Measurements from ENCODE around the gene DAZAP2. TPM values are rescaled to one million over a fixed set of nuclear protein-coding genes. Genes with fewer than 3 reads are reported as not detected.

DAZAP2 gene
- total and polyA plus RNA-seq, 2 experiments from 2014 or later, result 35.8 to 39.9 TPM

GRCh38 chr12:51214895-51215294, 23.7 kb upstream of the DAZAP2 start:
- DNase-seq (ENCODE audit: low spot score) (no peak), ATAC-seq (no peak)
- Mint-ChIP-seq H3K27me3 (ENCODE audit: insufficient read depth, low read depth, poor library complexity) (peaks cover 2% of the 10 kb centered on the region), H3K9me3 (no peaks in the 10 kb centered on the region), H3K36me3 (ENCODE audit: low read depth) (no peaks in the 10 kb centered on the region), H3K4me1 (peaks cover 17% of the 10 kb centered on the region), H3K27ac (no peak overlapping the region), H3K4me3 (no peak overlapping the region)
- H3K36me3 ChIP-seq (ENCODE audit: insufficient read depth), result no peaks in the 10 kb centered on the region
- H3K27me3 ChIP-seq (ENCODE audit: insufficient read depth), result no peaks in the 10 kb centered on the region
- no peaks in the 10 kb centered on the region for H3K9me2 ChIP-seq (ENCODE audit: insufficient read depth)
- no peak overlapping the region for H3K4me3 ChIP-seq
- no peaks in the 10 kb centered on the region for H4K20me1 ChIP-seq (replicated peaks; ENCODE audit: insufficient read depth)
- no peak overlapping the region for H2AFZ ChIP-seq
- no peak overlapping the region for H3K4me2 ChIP-seq
- peaks cover 18% of the 10 kb centered on the region; the same call in 1 of the 2 replicates for H3F3A ChIP-seq (replicated peaks; ENCODE audit: low read depth)
- H3K27ac ChIP-seq (ENCODE audit: low read depth), result no peak overlapping the region
- H3K4me1 ChIP-seq (ENCODE audit: insufficient read depth), result peaks cover 22% of the 10 kb centered on the region
- peaks cover 10% of the 10 kb centered on the region; the same call in 1 of the 2 replicates for H3K79me2 ChIP-seq (replicated peaks; ENCODE audit: insufficient read depth)
- no peak for TF ChIP-seq CREB1 (CRISPR knock-in tag; IDR thresholded peaks at IDR 0.05; ENCODE audit: low read depth)
- TF ChIP-seq, protein P1, sequence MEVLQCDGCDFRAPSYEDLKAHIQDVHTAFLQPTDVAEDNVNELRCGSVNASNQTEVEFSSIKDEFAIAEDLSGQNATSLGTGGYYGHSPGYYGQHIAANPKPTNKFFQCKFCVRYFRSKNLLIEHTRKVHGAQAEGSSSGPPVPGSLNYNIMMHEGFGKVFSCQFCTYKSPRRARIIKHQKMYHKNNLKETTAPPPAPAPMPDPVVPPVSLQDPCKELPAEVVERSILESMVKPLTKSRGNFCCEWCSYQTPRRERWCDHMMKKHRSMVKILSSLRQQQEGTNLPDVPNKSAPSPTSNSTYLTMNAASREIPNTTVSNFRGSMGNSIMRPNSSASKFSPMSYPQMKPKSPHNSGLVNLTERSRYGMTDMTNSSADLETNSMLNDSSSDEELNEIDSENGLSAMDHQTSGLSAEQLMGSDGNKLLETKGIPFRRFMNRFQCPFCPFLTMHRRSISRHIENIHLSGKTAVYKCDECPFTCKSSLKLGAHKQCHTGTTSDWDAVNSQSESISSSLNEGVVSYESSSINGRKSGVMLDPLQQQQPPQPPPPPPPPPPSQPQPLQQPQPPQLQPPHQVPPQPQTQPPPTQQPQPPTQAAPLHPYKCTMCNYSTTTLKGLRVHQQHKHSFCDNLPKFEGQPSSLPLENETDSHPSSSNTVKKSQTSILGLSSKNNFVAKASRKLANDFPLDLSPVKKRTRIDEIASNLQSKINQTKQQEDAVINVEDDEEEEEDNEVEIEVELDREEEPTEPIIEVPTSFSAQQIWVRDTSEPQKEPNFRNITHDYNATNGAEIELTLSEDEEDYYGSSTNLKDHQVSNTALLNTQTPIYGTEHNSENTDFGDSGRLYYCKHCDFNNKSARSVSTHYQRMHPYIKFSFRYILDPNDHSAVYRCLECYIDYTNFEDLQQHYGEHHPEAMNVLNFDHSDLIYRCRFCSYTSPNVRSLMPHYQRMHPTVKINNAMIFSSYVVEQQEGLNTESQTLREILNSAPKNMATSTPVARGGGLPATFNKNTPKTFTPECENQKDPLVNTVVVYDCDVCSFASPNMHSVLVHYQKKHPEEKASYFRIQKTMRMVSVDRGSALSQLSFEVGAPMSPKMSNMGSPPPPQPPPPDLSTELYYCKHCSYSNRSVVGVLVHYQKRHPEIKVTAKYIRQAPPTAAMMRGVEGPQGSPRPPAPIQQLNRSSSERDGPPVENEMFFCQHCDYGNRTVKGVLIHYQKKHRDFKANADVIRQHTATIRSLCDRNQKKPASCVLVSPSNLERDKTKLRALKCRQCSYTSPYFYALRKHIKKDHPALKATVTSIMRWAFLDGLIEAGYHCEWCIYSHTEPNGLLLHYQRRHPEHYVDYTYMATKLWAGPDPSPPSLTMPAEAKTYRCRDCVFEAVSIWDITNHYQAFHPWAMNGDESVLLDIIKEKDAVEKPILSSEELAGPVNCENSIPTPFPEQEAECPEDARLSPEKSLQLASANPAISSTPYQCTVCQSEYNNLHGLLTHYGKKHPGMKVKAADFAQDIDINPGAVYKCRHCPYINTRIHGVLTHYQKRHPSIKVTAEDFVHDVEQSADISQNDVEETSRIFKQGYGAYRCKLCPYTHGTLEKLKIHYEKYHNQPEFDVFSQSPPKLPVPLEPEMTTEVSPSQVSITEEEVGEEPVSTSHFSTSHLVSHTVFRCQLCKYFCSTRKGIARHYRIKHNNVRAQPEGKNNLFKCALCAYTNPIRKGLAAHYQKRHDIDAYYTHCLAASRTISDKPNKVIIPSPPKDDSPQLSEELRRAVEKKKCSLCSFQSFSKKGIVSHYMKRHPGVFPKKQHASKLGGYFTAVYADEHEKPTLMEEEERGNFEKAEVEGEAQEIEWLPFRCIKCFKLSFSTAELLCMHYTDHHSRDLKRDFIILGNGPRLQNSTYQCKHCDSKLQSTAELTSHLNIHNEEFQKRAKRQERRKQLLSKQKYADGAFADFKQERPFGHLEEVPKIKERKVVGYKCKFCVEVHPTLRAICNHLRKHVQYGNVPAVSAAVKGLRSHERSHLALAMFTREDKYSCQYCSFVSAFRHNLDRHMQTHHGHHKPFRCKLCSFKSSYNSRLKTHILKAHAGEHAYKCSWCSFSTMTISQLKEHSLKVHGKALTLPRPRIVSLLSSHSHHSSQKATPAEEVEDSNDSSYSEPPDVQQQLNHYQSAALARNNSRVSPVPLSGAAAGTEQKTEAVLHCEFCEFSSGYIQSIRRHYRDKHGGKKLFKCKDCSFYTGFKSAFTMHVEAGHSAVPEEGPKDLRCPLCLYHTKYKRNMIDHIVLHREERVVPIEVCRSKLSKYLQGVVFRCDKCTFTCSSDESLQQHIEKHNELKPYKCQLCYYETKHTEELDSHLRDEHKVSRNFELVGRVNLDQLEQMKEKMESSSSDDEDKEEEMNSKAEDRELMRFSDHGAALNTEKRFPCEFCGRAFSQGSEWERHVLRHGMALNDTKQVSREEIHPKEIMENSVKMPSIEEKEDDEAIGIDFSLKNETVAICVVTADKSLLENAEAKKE (CRISPR knock-in tag; IDR thresholded peaks at IDR 0.05), result no peak
- TF ChIP-seq, protein P2, sequence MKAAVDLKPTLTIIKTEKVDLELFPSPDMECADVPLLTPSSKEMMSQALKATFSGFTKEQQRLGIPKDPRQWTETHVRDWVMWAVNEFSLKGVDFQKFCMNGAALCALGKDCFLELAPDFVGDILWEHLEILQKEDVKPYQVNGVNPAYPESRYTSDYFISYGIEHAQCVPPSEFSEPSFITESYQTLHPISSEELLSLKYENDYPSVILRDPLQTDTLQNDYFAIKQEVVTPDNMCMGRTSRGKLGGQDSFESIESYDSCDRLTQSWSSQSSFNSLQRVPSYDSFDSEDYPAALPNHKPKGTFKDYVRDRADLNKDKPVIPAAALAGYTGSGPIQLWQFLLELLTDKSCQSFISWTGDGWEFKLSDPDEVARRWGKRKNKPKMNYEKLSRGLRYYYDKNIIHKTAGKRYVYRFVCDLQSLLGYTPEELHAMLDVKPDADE (IDR thresholded peaks at IDR 0.05), result no peak
- no peak for TF ChIP-seq POLR2AphosphoS5 (IDR thresholded peaks at IDR 0.05; ENCODE audit: low read depth)
- TF ChIP-seq ZNF331 (CRISPR knock-in tag; IDR thresholded peaks at IDR 0.05; ENCODE audit: low read depth), result no peak
- TF ChIP-seq EZH2 (IDR thresholded peaks at IDR 0.05; ENCODE audit: low read depth, unreplicated experiment), result no peak
- TF ChIP-seq STAT1 (IDR thresholded peaks at IDR 0.05; ENCODE audit: unreplicated experiment), result no peak
- no peak for TF ChIP-seq EZH2phosphoT487 (IDR thresholded peaks at IDR 0.05; ENCODE audit: unreplicated experiment)
